Epithelial cell of proximal tubule (primary cell): Measurements from ENCODE around the gene DENND2D. TPM values are rescaled to one million over a fixed set of nuclear protein-coding genes. Genes with fewer than 3 reads are reported as not detected.

Source experiments
- DNase-seq: peaks from one replicate; pipeline ENCODE4 v3.0.0-alpha.2; 2011; ENCODE audit warnings: low read depth
- H3K4me3 ChIP-seq: 2 replicates; pipeline ENCODE4 v1.5.1; 2011; ENCODE audit warnings: low read depth, mild to moderate bottlenecking, low read length
- total RNA-seq: library from RNA; depleted of rRNA; stranded (reverse); fragments of >200 nt; gene quantifications from 2 replicates; pipeline ENCODE4 v1.2.3, GENCODE V29; 2015
- TF ChIP-seq, protein P1 (sequence below): conservative IDR thresholded peaks from 2 replicates; pipeline ENCODE4 v1.5.1; 2012; ENCODE audit warnings: low read depth, mild to moderate bottlenecking, low read length

The DENND2D gene
- total RNA-seq, 1 donor from 2014 or later: 8.1 TPM

DNA sequence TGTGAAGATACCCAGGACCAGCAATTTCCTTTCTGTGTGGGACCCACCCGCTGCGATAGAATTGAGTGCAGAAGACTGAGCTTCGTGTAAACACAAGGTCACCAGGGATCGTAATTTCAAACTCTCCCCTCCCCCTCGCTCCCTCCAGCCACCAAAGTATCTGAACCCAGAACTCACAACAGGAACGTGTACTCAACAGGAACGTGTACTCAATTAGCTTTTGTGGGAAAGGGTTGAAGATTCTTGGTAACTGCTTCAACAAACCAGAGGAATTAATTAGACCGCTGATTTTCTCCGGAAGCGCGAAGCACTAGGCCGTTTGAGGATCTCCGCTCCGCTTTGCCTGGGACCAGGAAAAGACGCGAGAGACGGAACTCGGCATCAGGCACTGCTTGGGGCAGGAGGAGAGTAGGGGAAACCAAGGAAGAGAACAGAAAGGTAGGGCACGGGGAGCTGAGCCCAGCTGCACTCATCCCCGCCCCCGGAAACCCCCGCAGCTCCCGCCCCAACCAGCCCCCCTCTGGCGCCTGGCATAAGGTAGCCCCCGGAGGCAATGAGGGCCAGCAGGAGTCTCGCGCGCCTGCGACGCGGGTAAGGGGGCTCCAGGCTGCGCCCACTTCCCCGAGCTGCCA, 61.0 kb downstream of the DENND2D start:
- peak overlapping the region; percentile 95 for H3K4me3 ChIP-seq
- DNase-seq: peak; percentile 43
- TF ChIP-seq, protein P1, sequence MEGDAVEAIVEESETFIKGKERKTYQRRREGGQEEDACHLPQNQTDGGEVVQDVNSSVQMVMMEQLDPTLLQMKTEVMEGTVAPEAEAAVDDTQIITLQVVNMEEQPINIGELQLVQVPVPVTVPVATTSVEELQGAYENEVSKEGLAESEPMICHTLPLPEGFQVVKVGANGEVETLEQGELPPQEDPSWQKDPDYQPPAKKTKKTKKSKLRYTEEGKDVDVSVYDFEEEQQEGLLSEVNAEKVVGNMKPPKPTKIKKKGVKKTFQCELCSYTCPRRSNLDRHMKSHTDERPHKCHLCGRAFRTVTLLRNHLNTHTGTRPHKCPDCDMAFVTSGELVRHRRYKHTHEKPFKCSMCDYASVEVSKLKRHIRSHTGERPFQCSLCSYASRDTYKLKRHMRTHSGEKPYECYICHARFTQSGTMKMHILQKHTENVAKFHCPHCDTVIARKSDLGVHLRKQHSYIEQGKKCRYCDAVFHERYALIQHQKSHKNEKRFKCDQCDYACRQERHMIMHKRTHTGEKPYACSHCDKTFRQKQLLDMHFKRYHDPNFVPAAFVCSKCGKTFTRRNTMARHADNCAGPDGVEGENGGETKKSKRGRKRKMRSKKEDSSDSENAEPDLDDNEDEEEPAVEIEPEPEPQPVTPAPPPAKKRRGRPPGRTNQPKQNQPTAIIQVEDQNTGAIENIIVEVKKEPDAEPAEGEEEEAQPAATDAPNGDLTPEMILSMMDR: no peak

Other genes with a start within 250 kb of the DENND2D start
- gene LRIF1, start 236.7 kb downstream of the DENND2D start, total RNA-seq: 11.1 and 12.1 TPM in 2 replicates
- gene DRAM2, start 60.6 kb downstream of the DENND2D start, total RNA-seq: 46.4 and 53.2 TPM in 2 replicates
- gene CEPT1, start 60.4 kb downstream of the DENND2D start, total RNA-seq: 15.0 and 27.2 TPM in 2 replicates
- gene CHI3L2, start 27.1 kb upstream of the DENND2D start, total RNA-seq: not detected in 2 replicates
- not detected in 2 replicates for gene CHIA, start 90.2 kb upstream of the DENND2D start, total RNA-seq
- 0.12 and 0.43 TPM in 2 replicates for gene OVGP1, start 227.1 kb upstream of the DENND2D start, total RNA-seq
- gene WDR77, start 248.6 kb upstream of the DENND2D start, total RNA-seq: 79.4 and 81.2 TPM in 2 replicates
- 329 and 351 TPM in 2 replicates for gene ATP5PB, start 248.8 kb upstream of the DENND2D start, total RNA-seq